HL-60 (cell line): ENCODE measurements around the gene ZBTB7C.

Experiments
- DNase-seq, 2 experiments: peaks; one replicate each; pipeline ENCODE4 v3.0.0-alpha.2; 2010 to 2020; ENCODE audit warnings: low read depth in 1 of 2, low spot score in 1 of 2
- H3K27ac ChIP-seq: fragments of 250-450 bp; sonication (Bioruptor Pico); replicated peaks from 2 replicates; pipeline ENCODE4 v1.5.1; 2020; ENCODE audit warnings: mild to moderate bottlenecking, moderate library complexity
- H3K27me3 ChIP-seq: fragments of 250-450 bp; sonication (Bioruptor Pico); 2 replicates; pipeline ENCODE4 v1.5.1; 2021; ENCODE audit warnings: mild to moderate bottlenecking, moderate library complexity; ENCODE audit not compliant: insufficient read depth, poor library complexity, severe bottlenecking
- H3K4me3 ChIP-seq: replicated peaks from 2 replicates; pipeline ENCODE4 v1.5.1; 2011; ENCODE audit warnings: mild to moderate bottlenecking, control low read depth, low read length; ENCODE audit not compliant: insufficient read depth
- GABPA ChIP-seq: IDR thresholded peaks from 2 replicates; pipeline ENCODE4 v1.6.1; 2012; ENCODE audit warnings: low read depth
- POLR2AphosphoS5 ChIP-seq: IDR thresholded peaks from 2 replicates; pipeline ENCODE4 v1.6.1; 2012; ENCODE audit warnings: low read depth
- REST ChIP-seq: IDR thresholded peaks from 2 replicates; pipeline ENCODE4 v1.6.1; 2012; ENCODE audit warnings: low read depth; ENCODE audit not compliant: insufficient replicate concordance
- SPI1 ChIP-seq: IDR thresholded peaks from 2 replicates; pipeline ENCODE4 v1.6.1; 2012; ENCODE audit warnings: low read depth, mild to moderate bottlenecking, borderline replicate concordance
- TF ChIP-seq, protein P1 (sequence below): IDR thresholded peaks from one replicate; pipeline ENCODE4 v1.5.1; 2011; ENCODE audit warnings: low read length, control low read depth, inconsistent platforms; ENCODE audit not compliant: insufficient read depth

Gene ZBTB7C

GRCh38 chr18:48387300-48387699, 21.9 kb downstream of the ZBTB7C start:
- no peak overlapping the region for H3K4me3 ChIP-seq
- TF ChIP-seq POLR2AphosphoS5 (no peak), GABPA (no peak), REST (no peak), SPI1 (no peak)
- TF ChIP-seq, protein P1, sequence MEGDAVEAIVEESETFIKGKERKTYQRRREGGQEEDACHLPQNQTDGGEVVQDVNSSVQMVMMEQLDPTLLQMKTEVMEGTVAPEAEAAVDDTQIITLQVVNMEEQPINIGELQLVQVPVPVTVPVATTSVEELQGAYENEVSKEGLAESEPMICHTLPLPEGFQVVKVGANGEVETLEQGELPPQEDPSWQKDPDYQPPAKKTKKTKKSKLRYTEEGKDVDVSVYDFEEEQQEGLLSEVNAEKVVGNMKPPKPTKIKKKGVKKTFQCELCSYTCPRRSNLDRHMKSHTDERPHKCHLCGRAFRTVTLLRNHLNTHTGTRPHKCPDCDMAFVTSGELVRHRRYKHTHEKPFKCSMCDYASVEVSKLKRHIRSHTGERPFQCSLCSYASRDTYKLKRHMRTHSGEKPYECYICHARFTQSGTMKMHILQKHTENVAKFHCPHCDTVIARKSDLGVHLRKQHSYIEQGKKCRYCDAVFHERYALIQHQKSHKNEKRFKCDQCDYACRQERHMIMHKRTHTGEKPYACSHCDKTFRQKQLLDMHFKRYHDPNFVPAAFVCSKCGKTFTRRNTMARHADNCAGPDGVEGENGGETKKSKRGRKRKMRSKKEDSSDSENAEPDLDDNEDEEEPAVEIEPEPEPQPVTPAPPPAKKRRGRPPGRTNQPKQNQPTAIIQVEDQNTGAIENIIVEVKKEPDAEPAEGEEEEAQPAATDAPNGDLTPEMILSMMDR, result no peak
- DNase-seq, result no peak
- no peak overlapping the region for H3K27ac ChIP-seq
- peaks cover 17% of the 10 kb centered on the region for H3K27me3 ChIP-seq

DNA sequence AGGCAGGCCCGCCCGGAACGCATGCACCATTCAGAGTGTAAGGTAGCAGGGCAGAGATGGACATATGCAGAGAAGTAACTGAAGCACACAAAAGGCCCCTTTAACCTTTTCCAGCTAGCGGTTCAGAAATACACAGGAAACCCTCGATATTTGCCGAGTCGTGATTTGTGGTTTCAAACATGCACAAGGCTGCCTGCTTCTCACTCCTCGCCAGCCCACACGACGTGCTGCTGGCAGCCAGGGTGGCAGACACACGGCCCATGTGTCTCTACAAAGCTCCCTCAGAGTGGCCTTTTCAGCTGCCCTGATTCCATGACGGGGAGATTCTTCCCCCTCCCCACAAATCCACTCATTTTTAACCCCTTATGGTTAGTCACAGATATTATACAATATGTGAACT, 23.6 kb downstream of the ZBTB7C start:
- no peak for TF ChIP-seq REST
- TF ChIP-seq SPI1, result no peak
- TF ChIP-seq GABPA, result no peak
- no peak for DNase-seq
- Histone ChIP-seq H3K27ac (no peak overlapping the region), H3K27me3 (peaks cover 29% of the 10 kb centered on the region), H3K4me3 (no peak overlapping the region)

DNA sequence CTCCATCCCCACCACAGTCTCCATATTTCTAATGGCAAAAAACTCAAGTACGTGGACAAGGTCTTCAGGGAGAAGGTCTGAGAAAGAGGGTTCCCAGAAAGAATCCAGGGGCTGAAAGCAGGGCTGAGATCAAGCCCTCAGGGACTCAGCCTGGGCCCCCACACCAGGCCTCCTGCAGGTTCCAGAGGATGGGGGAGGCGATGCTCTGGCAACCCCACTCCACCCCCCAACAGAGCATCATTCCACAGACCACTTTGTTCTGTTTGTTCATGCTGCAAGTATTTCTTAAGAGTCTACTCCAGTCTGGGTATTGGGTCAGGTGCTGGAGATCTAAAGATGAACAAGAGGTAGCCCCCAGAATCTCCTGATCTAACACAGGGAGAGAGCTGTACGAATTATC, 32.2 kb downstream of the ZBTB7C start:
- Histone ChIP-seq H3K27ac (no peak overlapping the region), H3K4me3 (no peak overlapping the region), H3K27me3 (peaks cover 42% of the 10 kb centered on the region)
- TF ChIP-seq, protein P1, result no peak
- TF ChIP-seq REST (no peak), SPI1 (no peak), POLR2AphosphoS5 (no peak), GABPA (no peak)
- DNase-seq, result no peak
